Measurements from ENCODE around the gene IL4R. TPM values are rescaled to one million over a fixed set of nuclear protein-coding genes. Genes with fewer than 3 reads are reported as not detected.
A peak's percentile ranks its signal among the peaks of the same experiment; 100 is the strongest.

IL4R gene
- total and polyA plus RNA-seq, 2 of the 13 experiments (the other 11 are each of a cell fraction or from before 2014, with no cell fraction given): 15.9 to 49.6 TPM

DNA sequence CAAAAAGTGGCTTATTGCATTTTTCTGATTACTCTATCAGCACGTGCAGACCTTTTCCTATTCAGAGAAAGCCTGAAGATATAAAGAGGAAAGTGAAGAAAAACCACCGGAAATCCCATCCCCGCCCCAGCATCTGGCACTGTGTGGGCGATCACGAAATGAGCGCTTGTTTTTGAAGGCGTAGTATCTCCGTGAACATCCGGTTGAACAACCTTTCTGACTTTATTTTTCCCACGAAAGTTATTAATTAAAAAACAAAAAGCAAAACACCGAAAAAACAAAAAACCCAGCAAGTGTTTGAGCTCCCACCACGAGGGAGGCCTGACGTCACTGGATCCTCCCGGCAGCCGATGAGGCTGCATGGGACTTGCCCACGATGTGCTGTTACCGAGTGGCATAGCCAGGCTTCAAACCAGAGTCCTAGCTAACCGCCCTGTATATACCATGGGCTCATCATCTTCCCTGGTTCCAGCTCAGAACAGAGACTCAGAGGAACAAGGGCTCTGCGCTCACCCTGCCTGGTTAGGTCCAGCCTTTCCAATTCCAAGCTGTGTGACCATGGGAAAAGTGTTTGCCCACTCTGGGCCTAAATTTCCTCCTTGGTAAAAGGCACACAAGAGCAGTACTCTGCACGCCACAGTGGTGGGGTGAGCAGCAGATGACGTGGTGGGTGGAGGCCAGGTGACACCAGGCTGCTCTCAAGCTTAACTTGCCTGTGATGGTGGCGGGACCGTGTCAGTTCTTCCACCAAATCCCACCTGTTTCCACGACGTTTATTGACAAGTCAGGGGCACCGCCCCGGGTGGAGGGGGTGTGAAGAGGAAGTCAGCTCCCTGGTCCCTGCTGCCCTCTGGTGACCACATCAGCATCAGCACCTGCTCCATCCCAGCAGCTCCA, 53.9 kb downstream of the IL4R start (continued):
- TF ChIP-seq, protein P1, sequence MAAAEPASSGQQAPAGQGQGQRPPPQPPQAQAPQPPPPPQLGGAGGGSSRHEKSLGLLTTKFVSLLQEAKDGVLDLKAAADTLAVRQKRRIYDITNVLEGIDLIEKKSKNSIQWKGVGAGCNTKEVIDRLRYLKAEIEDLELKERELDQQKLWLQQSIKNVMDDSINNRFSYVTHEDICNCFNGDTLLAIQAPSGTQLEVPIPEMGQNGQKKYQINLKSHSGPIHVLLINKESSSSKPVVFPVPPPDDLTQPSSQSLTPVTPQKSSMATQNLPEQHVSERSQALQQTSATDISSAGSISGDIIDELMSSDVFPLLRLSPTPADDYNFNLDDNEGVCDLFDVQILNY (CRISPR knock-in tag; conservative IDR thresholded peaks at IDR 0.05): no peak
- TF ChIP-seq HIVEP1 (CRISPR knock-in tag; IDR thresholded peaks at IDR 0.05): no peak
- TF ChIP-seq ZNF788 (CRISPR knock-in tag; IDR thresholded peaks at IDR 0.05; ENCODE audit: borderline replicate concordance): no peak
- TF ChIP-seq ZNF563 (CRISPR knock-in tag; IDR thresholded peaks at IDR 0.05): no peak
- TF ChIP-seq BHLHE40 (IDR thresholded peaks at IDR 0.05; ENCODE audit: low read length): no peak
- TF ChIP-seq MED1 (CRISPR knock-in tag; IDR thresholded peaks at IDR 0.05): no peak
- TF ChIP-seq, protein P2, sequence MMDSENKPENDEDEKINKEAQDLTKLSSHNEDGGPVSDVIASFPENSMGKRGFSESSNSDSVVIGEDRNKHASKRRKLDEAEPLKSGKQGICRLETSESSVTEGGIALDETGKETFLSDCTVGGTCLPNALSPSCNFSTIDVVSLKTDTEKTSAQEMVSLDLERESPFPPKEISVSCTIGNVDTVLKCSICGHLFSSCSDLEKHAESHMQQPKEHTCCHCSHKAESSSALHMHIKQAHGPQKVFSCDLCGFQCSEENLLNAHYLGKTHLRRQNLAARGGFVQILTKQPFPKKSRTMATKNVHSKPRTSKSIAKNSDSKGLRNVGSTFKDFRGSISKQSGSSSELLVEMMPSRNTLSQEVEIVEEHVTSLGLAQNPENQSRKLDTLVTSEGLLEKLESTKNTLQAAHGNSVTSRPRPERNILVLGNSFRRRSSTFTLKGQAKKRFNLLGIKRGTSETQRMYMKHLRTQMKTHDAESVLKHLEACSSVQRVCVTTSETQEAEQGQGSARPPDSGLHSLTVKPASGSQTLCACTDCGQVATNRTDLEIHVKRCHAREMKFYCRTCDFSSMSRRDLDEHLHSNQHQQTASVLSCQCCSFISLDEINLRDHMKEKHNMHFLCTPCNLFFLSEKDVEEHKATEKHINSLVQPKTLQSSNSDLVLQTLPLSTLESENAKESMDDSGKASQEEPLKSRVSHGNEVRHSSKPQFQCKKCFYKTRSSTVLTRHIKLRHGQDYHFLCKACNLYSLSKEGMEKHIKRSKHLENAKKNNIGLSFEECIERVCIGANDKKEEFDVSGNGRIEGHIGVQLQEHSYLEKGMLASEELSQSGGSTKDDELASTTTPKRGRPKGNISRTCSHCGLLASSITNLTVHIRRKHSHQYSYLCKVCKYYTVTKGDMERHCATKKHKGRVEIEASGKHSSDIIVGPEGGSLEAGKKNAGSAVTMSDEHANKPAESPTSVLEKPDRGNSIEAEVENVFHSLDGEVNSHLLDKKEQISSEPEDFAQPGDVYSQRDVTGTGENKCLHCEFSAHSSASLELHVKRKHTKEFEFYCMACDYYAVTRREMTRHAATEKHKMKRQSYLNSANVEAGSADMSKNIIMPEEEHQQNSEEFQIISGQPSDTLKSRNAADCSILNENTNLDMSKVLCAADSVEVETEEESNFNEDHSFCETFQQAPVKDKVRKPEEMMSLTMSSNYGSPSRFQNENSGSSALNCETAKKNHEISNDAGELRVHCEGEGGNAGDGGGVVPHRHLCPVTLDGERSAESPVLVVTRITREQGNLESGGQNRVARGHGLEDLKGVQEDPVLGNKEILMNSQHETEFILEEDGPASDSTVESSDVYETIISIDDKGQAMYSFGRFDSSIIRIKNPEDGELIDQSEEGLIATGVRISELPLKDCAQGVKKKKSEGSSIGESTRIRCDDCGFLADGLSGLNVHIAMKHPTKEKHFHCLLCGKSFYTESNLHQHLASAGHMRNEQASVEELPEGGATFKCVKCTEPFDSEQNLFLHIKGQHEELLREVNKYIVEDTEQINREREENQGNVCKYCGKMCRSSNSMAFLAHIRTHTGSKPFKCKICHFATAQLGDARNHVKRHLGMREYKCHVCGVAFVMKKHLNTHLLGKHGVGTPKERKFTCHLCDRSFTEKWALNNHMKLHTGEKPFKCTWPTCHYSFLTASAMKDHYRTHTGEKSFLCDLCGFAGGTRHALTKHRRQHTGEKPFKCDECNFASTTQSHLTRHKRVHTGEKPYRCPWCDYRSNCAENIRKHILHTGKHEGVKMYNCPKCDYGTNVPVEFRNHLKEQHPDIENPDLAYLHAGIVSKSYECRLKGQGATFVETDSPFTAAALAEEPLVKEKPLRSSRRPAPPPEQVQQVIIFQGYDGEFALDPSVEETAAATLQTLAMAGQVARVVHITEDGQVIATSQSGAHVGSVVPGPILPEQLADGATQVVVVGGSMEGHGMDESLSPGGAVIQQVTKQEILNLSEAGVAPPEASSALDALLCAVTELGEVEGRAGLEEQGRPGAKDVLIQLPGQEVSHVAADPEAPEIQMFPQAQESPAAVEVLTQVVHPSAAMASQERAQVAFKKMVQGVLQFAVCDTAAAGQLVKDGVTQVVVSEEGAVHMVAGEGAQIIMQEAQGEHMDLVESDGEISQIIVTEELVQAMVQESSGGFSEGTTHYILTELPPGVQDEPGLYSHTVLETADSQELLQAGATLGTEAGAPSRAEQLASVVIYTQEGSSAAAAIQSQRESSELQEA (CRISPR knock-in tag; IDR thresholded peaks at IDR 0.05; ENCODE audit: not compliant biosample characterization): peak; percentile 27
- no peak for TF ChIP-seq ZNF101 (CRISPR knock-in tag; IDR thresholded peaks at IDR 0.05; ENCODE audit: borderline replicate concordance, low read depth)
- TF ChIP-seq HDAC6 (IDR thresholded peaks at IDR 0.05; ENCODE audit: low read depth, low read length): no peak
- TF ChIP-seq ATF1 (CRISPR knock-in tag; IDR thresholded peaks at IDR 0.05): no peak
- no peak for TF ChIP-seq SMAD1 (CRISPR knock-in tag; IDR thresholded peaks at IDR 0.05; ENCODE audit: borderline replicate concordance, low read depth)
- no peak for TF ChIP-seq DNMT3B (CRISPR knock-in tag; conservative IDR thresholded peaks at IDR 0.05)
- TF ChIP-seq MIER2 (CRISPR knock-in tag; IDR thresholded peaks at IDR 0.05): no peak
- TF ChIP-seq TGIF2 (CRISPR knock-in tag; IDR thresholded peaks at IDR 0.05): no peak
- TF ChIP-seq ZNF343 (CRISPR knock-in tag; IDR thresholded peaks at IDR 0.05): no peak
- TF ChIP-seq RAD51 (IDR thresholded peaks at IDR 0.05; ENCODE audit: borderline replicate concordance): no peak
- no peak for TF ChIP-seq ELK4 (CRISPR knock-in tag; IDR thresholded peaks at IDR 0.05; ENCODE audit: borderline replicate concordance)
- no peak for TF ChIP-seq ZNF816 (CRISPR knock-in tag; IDR thresholded peaks at IDR 0.05; ENCODE audit: borderline replicate concordance)
- TF ChIP-seq, protein P3, sequence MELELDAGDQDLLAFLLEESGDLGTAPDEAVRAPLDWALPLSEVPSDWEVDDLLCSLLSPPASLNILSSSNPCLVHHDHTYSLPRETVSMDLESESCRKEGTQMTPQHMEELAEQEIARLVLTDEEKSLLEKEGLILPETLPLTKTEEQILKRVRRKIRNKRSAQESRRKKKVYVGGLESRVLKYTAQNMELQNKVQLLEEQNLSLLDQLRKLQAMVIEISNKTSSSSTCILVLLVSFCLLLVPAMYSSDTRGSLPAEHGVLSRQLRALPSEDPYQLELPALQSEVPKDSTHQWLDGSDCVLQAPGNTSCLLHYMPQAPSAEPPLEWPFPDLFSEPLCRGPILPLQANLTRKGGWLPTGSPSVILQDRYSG (CRISPR knock-in tag; IDR thresholded peaks at IDR 0.05): no peak

Data from HepG2 (cell line).